GM18520 (cell line): ENCODE data around the gene RNF150.

Experiments
- ATAC-seq: cut with Tn5 transposase; IDR thresholded peaks from one replicate; pipeline ENCODE4 v1.9.1; 2021; ENCODE audit not compliant: unreplicated experiment

Gene RNF150

GRCh38 chr4:140870427-140870826 is 262.8 kb downstream of the RNF150 start:
- no peak for ATAC-seq

GRCh38 chr4:140869446-140869845 is 263.8 kb downstream of the RNF150 start:
- ATAC-seq = no peak

GRCh38 chr4:140867356-140867755 is 265.9 kb downstream of the RNF150 start:
- ATAC-seq = no peak

- ATAC-seq = no peak
These were observed 266.7 kb downstream of the RNF150 start for GRCh38 chr4:140866492-140867005.

- ATAC-seq = no peak
These were observed 267.7 kb downstream of the RNF150 start for GRCh38 chr4:140865253-140866217.

GRCh38 chr4:140863197-140863596 is 270.1 kb downstream of the RNF150 start:
- ATAC-seq = no peak

GRCh38 chr4:140862177-140862442 is 271.2 kb downstream of the RNF150 start:
- ATAC-seq = no peak

- peak; percentile 63 for ATAC-seq
These were observed 271.7 kb downstream of the RNF150 start for GRCh38 chr4:140861359-140862176.

- ATAC-seq = no peak
These were observed 274.4 kb downstream of the RNF150 start for GRCh38 chr4:140858897-140859296.

- ATAC-seq = no peak
These were observed 276.2 kb downstream of the RNF150 start for GRCh38 chr4:140857111-140857510.

- no peak for ATAC-seq
These were observed 276.6 kb downstream of the RNF150 start for GRCh38 chr4:140856621-140857062.

- no peak for ATAC-seq
These were observed 279.1 kb downstream of the RNF150 start for GRCh38 chr4:140854168-140854567.

- no peak for ATAC-seq
These were observed 281.5 kb downstream of the RNF150 start for GRCh38 chr4:140851804-140852203.

GRCh38 chr4:140851032-140851636 is 282.1 kb downstream of the RNF150 start:
- ATAC-seq = no peak

GRCh38 chr4:140849526-140849925 is 283.7 kb downstream of the RNF150 start:
- ATAC-seq = no peak

GRCh38 chr4:140846736-140847135 is 286.5 kb downstream of the RNF150 start:
- no peak for ATAC-seq

GRCh38 chr4:140844061-140844460 is 289.2 kb downstream of the RNF150 start:
- no peak for ATAC-seq

- ATAC-seq = no peak
These were observed 292.1 kb downstream of the RNF150 start for GRCh38 chr4:140841186-140841585.

GRCh38 chr4:140839888-140840790 is 293.1 kb downstream of the RNF150 start:
- ATAC-seq = no peak

- no peak for ATAC-seq
These were observed 293.9 kb downstream of the RNF150 start for GRCh38 chr4:140839406-140839805.
